ENCODE data around the gene TXNDC2. TPM values are rescaled to one million over a fixed set of nuclear protein-coding genes. Genes with fewer than 3 reads are reported as not detected.
"Not testable (repeated sequence)": the region's sequence is repeated elsewhere in the genome, so short reads cannot be mapped to it uniquely, and the experiment has no call there.

TXNDC2 gene
- total and polyA plus RNA-seq, 3 donors from 2014 or later, result 15.3 to 212 (median 30.5) TPM

DNA sequence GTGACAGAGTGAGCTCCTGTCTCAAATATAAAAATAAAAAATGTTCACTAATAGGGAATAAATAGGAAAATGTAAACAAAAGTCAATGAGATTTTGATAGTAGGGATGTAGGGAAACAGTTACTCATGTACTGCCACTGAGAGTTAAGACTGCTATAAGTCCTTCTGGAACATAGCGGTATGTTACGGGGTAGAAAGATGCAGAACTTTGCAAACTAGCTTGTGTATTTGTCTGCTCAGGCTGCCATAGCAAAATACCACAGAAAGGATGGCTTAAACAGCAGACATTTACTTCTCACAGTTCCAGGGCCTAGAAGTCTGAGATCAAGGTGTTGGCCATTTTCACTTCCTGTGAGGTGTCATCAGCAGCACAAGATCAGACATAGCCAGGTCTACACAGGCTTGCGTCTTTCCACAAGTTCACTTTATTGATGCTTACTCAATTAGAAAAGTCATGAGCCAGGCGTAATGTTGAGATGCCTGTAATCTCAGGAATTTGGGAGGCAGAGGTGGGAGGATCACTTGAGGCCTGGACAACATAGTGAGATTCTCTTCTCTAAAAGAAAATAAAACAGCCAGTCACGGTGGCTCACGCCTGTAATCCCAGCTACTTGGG is 8.8 kb downstream of the TXNDC2 start:
- Histone ChIP-seq H3K36me3 (ENCODE audit: low read depth, missing control alignments) (no peaks in the 10 kb centered on the region), H3K4me1 (peaks cover 3% of the 10 kb centered on the region), H3K4me3 (no peak overlapping the region), H3K27ac (no peak overlapping the region), H3K27me3 (no peaks in the 10 kb centered on the region), H3K9me3 (no peaks in the 10 kb centered on the region)
- no peak for DNase-seq
- WGBS, 2 donors, result 88 to 89% methylated on average over 6 of the region's 6 CpGs
- TF ChIP-seq POLR2A (IDR thresholded peaks at IDR 0.05), result no peak
- TF ChIP-seq, protein P1, sequence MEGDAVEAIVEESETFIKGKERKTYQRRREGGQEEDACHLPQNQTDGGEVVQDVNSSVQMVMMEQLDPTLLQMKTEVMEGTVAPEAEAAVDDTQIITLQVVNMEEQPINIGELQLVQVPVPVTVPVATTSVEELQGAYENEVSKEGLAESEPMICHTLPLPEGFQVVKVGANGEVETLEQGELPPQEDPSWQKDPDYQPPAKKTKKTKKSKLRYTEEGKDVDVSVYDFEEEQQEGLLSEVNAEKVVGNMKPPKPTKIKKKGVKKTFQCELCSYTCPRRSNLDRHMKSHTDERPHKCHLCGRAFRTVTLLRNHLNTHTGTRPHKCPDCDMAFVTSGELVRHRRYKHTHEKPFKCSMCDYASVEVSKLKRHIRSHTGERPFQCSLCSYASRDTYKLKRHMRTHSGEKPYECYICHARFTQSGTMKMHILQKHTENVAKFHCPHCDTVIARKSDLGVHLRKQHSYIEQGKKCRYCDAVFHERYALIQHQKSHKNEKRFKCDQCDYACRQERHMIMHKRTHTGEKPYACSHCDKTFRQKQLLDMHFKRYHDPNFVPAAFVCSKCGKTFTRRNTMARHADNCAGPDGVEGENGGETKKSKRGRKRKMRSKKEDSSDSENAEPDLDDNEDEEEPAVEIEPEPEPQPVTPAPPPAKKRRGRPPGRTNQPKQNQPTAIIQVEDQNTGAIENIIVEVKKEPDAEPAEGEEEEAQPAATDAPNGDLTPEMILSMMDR (IDR thresholded peaks at IDR 0.05), result no peak
- intact Hi-C loops (cut with DNase I; ENCODE audit: low total_unique reads), result no loop called here

DNA sequence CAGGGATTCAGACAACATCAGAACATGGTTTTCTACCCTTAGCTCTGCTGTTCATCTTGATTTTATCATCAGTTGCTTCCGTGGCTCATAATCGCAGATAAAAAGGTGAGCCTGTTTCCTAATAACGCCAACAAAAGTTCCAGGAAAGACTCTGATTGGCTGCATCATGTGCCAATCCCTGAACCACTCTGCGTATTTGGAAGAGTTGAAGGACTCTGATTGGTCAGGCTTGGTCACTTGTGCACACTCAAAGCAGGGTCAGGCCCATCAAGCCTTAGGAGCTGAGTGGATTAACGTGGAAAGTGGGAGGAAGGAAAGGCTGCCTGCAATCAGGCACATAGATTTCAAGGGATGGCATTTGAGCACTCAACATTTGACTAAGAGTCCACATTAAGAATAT is 11.4 kb downstream of the TXNDC2 start:
- intact Hi-C loops (cut with DNase I; ENCODE audit: low total_unique reads), result no loop called here
- Histone ChIP-seq H3K27ac (no peak overlapping the region), H3K4me1 (peaks cover 9% of the 10 kb centered on the region), H3K27me3 (no peaks in the 10 kb centered on the region), H3K4me3 (no peak overlapping the region), H3K9me3 (no peaks in the 10 kb centered on the region), H3K36me3 (ENCODE audit: low read depth, missing control alignments) (no peaks in the 10 kb centered on the region)
- WGBS, 2 donors, result 88 to 92% methylated on average over 5 of the region's 5 CpGs
- DNase-seq, result no peak
- TF ChIP-seq, protein P1 (IDR thresholded peaks at IDR 0.05), result no peak
- TF ChIP-seq POLR2A (IDR thresholded peaks at IDR 0.05), result no peak

DNA sequence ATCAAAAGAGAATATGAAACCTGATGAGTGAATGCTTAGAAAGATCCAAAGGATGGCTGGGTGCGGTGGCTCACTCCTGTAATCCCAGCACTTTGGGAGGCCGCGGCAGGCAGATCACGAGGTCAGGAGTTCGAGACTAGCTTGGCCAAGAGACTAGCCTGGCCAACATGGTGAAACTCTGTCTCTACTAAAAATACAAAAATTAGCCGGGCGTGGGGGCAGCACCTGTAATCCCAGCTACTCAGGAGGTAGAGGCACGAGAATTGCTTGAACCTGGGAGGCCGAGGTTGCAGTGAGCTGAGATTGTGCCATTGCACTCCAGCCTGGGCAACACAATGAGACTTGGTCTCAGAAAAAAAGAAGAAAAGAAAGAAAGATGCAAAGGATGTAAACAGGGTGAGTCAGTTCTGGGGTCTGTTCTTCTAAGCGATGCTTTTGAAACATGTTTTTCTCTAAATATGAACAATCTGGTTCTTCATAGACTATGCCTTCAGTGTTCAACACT is 12.1 kb downstream of the TXNDC2 start:
- H3K36me3 ChIP-seq (ENCODE audit: low read depth, missing control alignments); H3K9me3 ChIP-seq; H3K27me3 ChIP-seq; H3K4me1 ChIP-seq; intact Hi-C loops (cut with DNase I; ENCODE audit: low total_unique reads); DNase-seq; H3K4me3 ChIP-seq; H3K27ac ChIP-seq: not testable (repeated sequence)
- WGBS, 2 donors, result 95 to 97% methylated on average over 10 of the region's 10 CpGs

DNA sequence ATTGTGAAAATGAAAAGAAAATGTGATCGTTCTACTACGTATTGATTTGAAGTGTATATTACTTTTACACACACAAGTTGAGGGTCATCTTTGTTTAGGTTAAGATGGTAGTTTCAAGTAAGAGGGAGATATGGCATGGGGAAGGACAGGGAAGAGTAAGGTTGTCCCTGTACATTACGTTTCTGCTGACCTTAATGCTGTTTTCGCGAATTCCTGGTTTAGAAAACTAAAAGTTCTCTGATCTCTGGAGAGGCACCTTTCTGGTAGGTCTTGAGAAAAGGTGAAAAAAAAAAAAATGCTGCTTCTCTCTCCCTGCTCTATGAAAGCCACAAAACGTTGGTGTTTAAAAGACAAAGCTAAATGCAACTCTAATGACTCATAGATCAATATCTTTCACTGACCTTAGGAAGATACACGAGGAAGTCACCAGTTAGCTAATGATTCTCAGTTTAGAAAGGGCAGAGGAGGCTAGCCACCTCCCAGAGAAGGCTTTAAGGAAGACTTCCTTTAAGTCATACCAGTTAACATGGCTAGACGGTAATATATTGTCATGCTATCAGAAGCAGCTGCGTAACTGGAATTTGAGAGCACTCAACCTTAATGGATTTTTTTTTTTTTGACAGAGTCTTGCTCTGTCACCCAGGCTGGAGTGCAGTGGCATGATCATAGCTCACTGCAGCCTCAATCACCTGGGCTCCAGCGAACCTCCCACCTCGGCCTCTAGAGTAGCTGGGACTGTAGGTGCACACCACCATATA is 13.2 kb downstream of the TXNDC2 start:
- no peak for DNase-seq
- peaks cover 9% of the 10 kb centered on the region for H3K4me1 ChIP-seq
- no peaks in the 10 kb centered on the region for H3K36me3 ChIP-seq (ENCODE audit: low read depth, missing control alignments)
- H3K4me3 ChIP-seq, result no peak overlapping the region
- TF ChIP-seq POLR2A (IDR thresholded peaks at IDR 0.05), result no peak
- TF ChIP-seq, protein P1 (IDR thresholded peaks at IDR 0.05), result no peak
- intact Hi-C loops (cut with DNase I; ENCODE audit: low total_unique reads), result no loop called here
- no peaks in the 10 kb centered on the region for H3K27me3 ChIP-seq
- 82 to 86% methylated on average over 11 of the region's 11 CpGs for WGBS, 2 donors
- H3K27ac ChIP-seq, result no peak overlapping the region
- no peaks in the 10 kb centered on the region for H3K9me3 ChIP-seq

DNA sequence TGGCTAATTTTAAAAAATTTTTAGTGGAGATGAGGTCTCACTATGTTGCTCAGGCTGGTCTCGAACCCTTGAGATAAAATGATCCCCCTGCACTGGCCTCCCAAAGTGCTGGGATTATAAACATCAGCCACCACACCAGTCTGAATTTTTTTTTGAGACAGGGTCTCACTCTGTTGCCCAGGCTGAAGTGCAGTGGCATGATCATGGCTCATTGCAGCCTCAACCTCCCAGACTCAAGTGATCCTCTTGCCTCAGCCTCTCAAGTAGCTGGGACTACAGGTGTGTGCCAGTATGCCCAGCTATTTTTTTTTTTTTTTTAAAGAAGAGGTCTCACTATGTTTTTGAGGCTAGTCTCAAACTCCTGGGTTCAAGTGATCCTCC is 13.8 kb downstream of the TXNDC2 start:
- H3K4me3 ChIP-seq; H3K9me3 ChIP-seq; H3K27me3 ChIP-seq; DNase-seq; intact Hi-C loops (cut with DNase I; ENCODE audit: low total_unique reads); H3K4me1 ChIP-seq; H3K36me3 ChIP-seq (ENCODE audit: low read depth, missing control alignments); H3K27ac ChIP-seq: not testable (repeated sequence)
- 96 to 100% methylated on average over 1 of the region's 1 CpG for WGBS, 2 donors
